ENCODE measurements around the gene CAPN8.

GRCh38 chr1:223618680-223619079 is 46.8 kb downstream of the CAPN8 start:
- no peak for TF ChIP-seq POLR2AphosphoS5 (IDR thresholded peaks at IDR 0.05)
- no peak for TF ChIP-seq POLR2A (IDR thresholded peaks at IDR 0.05)
- no peak for TF ChIP-seq CTCF (IDR thresholded peaks at IDR 0.05)
